GM18511 (cell line): ENCODE results near the gene SYNE2.
"Not testable (repeated sequence)": the region's sequence is repeated elsewhere in the genome, so short reads cannot be mapped to it uniquely, and the experiment has no call there.

ENCODE experiments used
- ATAC-seq: cut with Tn5 transposase; IDR thresholded peaks from one replicate; pipeline ENCODE4 v1.9.1; 2021; ENCODE audit warnings: mild to moderate bottlenecking, moderate library complexity; ENCODE audit not compliant: unreplicated experiment

Gene SYNE2

DNA sequence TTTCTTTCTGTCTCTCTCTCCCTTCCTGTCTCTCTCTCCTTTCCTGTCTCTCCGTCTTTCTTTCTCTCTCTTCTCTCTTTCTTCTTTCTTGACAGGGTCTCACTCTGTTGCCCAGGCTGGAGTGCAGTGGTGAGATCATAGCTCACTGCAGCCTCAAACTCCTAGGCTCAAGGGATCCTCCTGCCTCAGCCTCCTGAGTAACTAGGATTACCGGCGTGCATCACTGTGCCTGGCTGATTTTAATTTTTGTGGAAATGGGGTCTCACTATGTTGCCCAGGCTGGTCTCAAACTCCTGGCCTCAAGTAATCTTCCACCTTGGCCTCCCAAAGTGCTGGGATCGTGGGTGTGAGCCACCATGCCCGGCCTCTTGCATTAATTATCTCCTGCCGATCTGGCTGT, 358.1 kb downstream of the SYNE2 start:
- not testable (repeated sequence) for ATAC-seq

DNA sequence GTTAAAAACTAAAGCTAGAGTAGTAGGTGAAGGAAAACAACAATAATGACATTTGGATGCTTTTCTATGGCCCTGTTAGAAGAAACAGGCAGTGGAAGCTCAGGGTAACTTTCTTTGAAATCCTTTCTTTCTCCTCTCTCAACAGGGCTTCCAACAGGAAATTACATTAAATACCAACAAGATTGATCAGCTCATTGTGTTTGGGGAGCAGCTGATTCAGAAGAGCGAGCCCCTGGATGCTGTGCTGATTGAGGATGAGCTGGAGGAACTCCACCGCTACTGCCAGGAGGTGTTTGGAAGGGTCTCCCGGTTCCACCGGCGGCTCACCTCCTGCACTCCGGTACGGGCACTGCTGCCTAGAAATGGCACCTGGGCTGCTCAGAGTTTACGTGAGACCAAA, 359.9 kb downstream of the SYNE2 start:
- ATAC-seq, result no peak

GRCh38 chr14:64213086-64213485, 360.3 kb downstream of the SYNE2 start:
- ATAC-seq, result no peak

- ATAC-seq, result no peak
Measured at GRCh38 chr14:64213853-64214570, 361.2 kb downstream of the SYNE2 start.

DNA sequence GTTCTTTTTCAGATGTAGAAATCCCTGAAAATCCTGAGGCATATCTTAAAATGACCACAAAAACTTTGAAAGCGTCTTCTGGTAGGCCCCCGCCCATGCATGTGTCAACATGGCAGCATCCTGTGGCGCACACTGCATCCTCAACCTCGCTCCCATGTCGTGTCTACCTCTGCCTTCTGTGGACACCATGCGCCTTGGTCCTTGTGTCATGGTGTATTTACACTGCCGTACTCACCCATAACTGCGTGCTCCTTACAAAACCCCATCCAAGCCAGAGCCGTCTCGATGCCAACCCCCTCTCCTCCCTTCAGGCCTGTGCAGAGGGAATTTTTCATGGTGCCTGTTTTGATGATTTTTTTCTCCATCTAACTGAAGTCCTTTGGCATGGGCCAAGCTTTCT, 362.5 kb downstream of the SYNE2 start:
- ATAC-seq, result no peak

DNA sequence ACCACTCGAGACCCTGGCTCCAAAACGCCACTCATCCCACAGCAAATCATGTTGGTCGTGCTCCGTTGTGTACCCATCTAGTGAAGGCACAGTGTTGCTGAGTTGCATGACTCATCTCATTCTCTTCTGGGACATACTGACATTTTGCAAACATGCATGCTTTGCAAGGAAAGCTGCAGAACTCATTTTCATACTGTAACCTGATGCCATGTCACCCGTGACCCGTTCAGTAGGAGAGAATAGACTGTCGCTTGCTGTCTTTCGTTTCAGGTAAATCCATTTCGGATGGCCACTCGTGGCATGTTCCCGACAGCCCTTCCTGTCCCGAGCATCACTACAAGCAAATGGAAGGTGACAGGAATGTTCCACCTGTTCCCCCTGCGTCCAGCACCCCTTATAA, 363.2 kb downstream of the SYNE2 start:
- ATAC-seq, result no peak

DNA sequence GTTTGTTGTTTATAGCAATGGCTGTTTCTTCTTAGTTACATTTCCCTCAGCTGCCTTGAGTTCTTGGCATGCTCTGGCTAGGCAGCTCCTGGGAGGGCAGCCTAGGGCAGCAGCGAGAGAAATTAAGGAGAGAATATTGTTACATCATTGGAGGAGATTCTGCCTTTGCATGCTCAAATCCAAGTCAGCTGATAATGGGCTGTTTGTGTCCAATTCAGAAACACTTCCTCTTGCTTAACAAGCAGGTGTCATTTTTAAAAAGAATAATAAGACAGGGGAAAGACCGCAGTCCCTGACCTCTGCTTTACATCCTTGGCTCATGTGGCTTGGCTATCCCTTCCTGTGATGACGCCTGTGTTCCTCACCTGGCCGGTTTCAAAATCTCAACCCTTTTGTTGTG, 364.5 kb downstream of the SYNE2 start:
- no peak for ATAC-seq

- ATAC-seq, result no peak
Measured at GRCh38 chr14:64217834-64218233, 365.0 kb downstream of the SYNE2 start.

GRCh38 chr14:64218344-64219240, 365.8 kb downstream of the SYNE2 start:
- ATAC-seq, result peak; percentile 81

DNA sequence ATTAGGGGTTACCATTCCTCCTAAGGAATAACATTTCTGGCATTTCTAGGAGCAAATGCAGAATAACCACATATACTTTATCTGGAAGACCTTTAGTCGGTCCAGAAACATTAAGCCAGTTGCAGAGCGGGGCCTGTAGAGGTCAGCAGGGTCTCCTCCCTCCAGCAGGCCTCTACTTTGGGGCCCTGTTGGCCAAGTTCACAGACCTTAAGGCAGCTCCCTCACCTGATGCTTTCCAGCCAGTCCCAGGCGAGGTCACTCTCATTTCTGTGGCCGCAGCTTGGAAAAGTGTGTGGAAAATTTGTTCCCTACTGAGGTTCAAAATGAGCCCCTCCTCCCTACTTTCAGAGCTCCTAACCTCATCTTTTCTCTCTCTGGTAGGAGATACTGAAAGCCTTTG, 367.3 kb downstream of the SYNE2 start:
- no peak for ATAC-seq

DNA sequence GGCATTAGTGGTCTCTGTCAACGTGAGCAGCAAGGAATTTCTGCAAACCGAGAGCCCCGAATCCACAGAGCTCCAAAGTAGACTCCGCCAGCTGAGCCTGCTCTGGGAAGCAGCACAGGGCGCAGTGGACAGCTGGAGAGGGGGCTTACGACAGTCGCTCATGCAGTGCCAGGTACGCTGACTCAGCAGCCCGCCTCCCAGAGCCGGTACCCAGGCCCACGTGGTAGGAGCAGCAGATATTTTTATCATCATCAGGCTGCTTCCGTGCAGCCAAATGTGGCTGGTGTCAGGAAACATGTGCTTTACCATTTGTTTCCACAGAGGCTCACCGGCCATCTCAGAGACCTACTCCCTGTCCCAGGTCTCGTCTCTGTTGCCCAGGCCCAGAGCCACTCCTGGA, 367.7 kb downstream of the SYNE2 start:
- ATAC-seq, result no peak

DNA sequence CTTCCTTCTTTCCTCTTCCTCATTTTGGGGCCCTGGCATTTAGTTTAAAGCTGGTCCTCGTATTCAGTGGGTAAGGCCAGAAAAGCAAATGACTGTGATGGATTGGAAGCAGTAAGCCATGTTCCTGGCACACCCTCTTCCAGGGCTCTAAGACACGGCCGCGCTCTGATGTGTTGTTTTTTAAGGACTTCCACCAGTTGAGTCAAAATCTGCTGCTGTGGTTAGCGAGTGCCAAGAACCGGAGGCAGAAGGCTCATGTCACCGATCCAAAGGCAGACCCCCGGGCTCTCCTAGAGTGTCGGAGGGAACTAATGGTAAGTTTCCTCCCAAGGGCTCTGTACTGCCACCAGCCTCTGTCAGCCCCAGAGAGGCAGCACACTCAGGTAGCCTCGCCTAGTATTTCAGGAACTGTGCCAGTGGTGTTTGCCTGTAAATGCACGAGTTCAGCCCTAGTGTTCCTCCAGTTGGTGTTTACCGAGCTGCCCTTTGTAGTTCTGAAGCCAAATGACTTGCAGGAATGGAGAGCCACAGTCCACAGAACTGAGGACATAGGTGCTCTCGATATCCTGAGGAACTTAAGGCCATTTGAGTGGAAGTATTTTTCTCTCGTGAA, 368.7 kb downstream of the SYNE2 start:
- no peak for ATAC-seq

- ATAC-seq, result no peak
Measured at GRCh38 chr14:64225151-64225757, 372.4 kb downstream of the SYNE2 start.

- ATAC-seq, result no peak
Measured at GRCh38 chr14:64227856-64228255, 375.1 kb downstream of the SYNE2 start.

- ATAC-seq, result no peak
Measured at GRCh38 chr14:64229489-64229888, 376.7 kb downstream of the SYNE2 start.

DNA sequence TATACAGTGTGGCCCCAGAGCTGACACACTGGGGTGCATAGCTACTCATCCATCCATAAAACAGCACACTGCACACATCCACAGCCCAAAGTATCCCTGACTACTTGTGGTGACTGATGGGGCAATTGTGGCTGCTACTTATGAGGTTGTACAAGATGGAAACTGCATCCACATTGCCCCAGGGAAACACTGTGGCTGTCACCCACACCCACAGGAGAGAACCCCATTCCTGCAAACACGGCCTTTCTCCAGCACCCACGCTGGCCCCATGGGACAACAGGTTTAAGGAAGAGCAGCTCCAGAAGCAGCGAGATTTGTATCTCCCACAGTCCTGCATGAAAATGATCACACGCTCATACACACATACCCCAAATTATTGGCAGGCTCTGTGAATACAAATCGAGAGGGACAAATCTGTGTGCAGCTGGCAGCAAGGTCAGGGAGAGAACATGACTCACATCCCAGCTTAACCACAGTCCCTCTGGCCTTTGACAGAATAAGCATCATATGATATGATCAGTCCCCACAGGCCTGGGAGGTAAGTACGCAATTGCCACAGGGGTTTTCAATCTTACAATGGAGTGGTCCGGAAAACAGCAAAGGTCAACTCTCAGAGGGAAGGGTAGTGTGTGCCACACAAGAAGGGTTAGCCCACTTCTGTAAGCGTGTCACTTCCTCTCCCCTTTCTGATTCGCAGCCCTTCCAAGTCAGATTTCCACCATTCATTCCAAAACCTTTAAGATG, 379.5 kb downstream of the SYNE2 start:
- ATAC-seq, result peak; percentile 44

DNA sequence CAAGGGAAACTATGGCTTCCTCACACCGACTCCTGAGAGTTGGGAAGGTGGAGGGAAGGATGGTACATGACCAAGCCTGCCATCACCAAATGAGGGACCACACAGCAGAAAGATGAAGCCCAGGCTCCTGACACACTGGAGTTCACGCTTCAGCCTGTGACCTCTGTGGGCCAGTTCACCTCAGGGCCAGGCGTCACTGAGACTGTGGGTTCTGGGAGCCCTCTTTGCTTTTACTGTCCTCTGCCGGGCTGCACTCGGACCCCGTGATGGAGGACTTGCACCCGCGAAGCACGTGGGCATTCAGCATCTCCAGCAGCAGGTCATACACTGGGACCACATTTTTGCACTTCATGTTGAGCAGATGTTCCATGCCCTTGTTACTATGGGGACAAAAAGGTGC, 380.1 kb downstream of the SYNE2 start:
- ATAC-seq, result no peak

GRCh38 chr14:64233531-64234190, 380.9 kb downstream of the SYNE2 start:
- ATAC-seq, result no peak

- ATAC-seq, result no peak
Measured at GRCh38 chr14:64234877-64235651, 382.3 kb downstream of the SYNE2 start.
